NCI-H226 (cell line): ENCODE data around the gene PSD2.
A peak's percentile ranks its signal among the peaks of the same experiment; 100 is the strongest.

Experiments used
- DNase-seq: peaks from one replicate; pipeline ENCODE4 v3.0.0-alpha.2; 2015

Gene PSD2

DNA sequence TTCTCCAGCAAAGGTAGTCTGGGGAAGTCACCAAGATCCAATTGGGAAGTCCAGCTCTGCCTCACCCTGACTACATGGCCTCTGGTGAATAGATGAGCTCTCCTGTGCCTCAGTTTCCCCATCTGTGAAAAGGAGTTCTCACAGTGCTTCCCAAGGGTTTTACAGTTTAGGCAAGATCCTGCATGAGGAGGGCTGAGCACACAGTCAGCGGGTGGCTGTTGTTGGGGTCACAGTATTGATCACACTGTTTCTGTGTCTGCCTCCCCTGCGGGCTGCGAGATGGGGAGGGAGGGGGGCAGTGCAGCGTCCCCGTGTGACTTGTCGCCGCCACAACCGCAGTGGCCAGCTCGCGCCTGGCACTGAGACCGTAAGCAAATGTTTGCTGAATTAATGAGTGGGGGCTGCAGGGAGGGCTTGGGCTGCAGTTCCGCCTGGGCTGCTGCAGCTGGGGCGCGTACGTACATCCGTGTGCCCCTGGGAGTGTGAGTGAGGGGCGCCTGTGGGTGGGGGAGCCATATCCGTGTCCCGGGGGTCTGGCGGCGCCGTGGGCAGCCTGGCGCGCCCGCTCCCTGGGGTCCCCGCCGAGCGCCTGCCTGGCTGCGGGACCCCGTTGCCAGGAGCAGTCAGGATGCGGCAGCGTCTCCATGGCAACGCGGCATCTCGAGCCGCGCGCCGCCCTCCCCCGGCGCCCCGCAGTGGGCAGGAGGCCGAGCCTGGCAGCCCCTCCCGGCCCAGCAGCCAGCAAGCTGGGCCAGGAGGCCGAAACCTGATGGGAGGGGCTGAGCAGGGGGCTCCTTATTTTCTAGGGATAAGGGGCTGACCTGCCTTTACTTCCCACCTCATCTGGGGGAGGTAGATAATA lies 31.4 kb upstream of the PSD2 start:
- no peak for DNase-seq

- no peak for DNase-seq
These were observed 30.7 kb upstream of the PSD2 start for GRCh38 chr5:139764886-139765408.

- DNase-seq = no peak
These were observed 30.0 kb upstream of the PSD2 start for GRCh38 chr5:139765409-139766217.

- no peak for DNase-seq
These were observed 27.6 kb upstream of the PSD2 start for GRCh38 chr5:139767960-139768359.

GRCh38 chr5:139768807-139769465 lies 26.7 kb upstream of the PSD2 start:
- DNase-seq = peak; percentile 34

DNA sequence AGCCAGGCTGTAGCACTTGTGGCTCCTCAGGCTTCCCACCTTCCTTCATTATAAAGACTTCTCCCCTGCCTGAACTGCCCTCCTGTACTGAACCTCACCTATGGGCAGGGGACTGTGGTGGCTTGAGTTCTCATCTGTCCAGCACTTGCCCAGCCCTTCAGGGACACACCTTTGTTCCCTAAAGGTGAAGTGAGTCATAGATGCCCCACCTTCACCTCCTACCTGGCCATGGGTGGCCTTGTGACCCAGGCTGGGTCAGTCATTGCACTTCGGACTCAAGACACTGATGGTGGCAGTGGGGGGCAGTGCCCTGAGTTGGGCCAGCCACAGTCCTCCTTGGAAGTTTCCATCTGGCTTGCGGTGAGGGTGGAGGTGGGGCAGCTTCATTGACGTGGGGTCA lies 26.1 kb upstream of the PSD2 start:
- DNase-seq = no peak

DNA sequence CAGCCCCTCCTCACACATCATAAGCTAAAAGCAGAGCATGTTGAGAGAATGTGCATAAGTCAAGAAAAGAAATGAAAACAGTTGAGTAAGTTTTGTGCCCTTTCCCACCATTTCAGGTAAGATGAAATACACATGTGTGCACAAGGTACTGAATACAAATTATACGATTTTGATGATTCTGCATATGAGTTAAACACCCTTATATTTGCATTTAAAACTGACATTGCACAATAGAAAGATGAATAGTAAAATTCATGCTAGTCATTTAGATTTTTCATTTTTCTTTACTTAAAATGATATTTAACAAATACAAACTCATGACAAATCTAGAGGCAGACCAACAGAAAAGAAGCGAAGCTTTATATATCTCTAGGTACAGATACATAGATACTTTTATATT lies 24.9 kb upstream of the PSD2 start:
- no peak for DNase-seq

- DNase-seq = no peak
These were observed 23.4 kb upstream of the PSD2 start for GRCh38 chr5:139772089-139772791.

- DNase-seq = no peak
These were observed 22.5 kb upstream of the PSD2 start for GRCh38 chr5:139772927-139773690.

DNA sequence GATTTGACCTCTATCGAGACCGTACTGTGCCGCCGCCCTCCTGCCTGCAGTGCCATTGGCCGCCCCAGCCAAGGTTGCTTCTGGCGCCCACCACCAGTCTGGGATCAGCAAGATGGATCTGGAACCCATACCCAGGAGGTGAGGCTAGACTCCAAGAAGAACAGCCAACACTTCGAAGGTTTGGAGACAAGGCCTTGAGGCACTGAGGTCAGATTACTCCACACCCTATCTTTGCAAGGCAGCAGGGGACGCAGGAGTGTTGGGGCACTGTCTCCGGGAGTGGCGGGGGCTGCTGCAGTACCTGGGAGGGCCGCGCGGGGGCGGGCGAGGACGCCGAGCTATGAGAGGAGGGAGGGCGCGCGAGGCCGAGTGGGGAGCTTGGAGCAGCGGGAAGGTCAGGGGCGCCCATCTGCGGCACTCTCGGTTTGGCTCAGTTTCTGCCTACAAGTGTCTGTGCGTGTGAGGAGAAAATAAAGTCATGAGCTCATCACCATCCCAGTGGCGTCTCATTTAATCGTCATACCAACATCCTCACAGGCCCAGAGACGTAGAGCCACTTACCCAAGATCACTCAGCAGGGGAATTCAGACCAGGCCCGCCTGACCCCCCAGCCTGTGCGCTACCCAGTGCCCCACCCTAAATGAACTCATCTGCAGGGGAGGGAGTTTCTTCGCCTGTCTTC lies 20.5 kb upstream of the PSD2 start:
- DNase-seq = peak; percentile 21

- DNase-seq = no peak
These were observed 19.7 kb upstream of the PSD2 start for GRCh38 chr5:139775872-139776271.

- DNase-seq = no peak
These were observed 18.7 kb upstream of the PSD2 start for GRCh38 chr5:139776861-139777260.

DNA sequence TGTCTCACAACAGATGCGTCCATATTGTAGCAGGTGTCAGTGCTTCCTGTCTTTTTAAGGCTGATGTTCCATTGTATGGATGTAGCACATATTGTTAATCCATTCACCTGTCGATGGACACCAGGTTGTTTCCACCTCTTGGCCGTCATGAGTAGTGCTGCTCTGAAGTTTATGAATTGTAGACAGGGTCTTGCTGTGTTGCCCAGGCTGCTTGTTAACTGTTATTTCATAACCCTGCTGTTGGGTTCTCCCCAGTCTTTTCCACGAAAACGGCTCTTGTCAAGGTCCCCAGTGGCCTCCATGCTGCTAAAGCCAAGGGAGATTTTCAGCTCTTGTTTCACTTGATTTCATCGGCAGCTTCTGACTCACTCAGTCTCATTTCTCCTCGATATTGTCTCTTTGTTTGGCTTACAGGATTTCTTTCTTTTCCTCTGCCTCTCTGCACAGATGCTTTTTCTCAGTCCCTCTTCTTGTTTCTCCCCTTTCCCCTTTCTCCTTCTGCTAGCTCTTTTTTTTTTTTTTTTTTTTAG lies 12.1 kb upstream of the PSD2 start:
- DNase-seq = no peak

- DNase-seq = no peak
These were observed 11.1 kb upstream of the PSD2 start for GRCh38 chr5:139784488-139784887.

DNA sequence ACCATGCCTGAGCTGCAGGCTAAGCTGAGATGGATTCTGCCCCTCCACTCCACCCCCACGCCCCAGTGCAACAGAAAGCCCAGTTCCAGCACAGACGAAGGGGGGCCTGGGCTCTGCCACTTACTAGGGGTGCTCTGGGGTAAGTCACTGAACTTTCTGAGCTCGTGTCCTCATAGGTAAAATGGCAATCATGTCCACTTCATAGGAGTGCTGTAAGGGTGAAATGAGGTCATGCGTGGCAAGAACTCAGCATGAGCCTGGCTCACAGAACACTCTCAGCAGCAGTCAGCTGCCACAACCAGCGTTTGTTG lies 8.4 kb upstream of the PSD2 start:
- no peak for DNase-seq

GRCh38 chr5:139787568-139788293 lies 7.9 kb upstream of the PSD2 start:
- DNase-seq = peak; percentile 70

DNA sequence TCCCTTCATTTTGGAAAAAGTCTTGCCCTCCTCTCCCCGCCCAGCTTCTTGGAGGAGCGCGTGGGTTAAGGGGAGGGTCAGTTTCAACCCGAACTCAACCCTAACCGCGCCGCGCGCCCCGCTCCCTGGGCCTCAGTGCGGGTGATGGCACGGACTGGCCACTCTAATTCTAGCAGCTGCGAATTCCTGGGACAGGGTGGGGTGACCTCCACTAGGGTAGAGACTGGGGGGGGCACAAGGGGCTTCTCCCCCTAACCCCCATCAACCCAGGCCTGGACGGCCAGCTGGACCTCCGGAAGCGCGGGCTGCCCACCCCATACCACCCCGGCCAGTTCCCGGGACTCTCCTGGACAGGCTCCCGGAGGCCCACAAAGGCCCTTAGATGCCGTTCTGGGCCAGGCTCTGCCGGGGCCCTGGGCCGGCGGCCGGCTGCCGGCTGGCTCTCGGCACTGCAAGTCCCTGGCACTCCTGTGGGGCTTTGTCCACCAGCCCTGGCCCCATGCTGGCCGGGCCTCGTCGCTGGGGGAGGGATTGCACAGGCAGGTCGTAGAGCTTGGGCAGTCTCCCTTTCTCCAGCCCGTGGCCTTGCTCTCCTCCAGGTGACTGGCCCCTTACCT lies 7.2 kb upstream of the PSD2 start:
- no peak for DNase-seq

- DNase-seq = no peak
These were observed 6.3 kb upstream of the PSD2 start for GRCh38 chr5:139789116-139789844.

GRCh38 chr5:139789845-139790189 lies 5.8 kb upstream of the PSD2 start:
- DNase-seq = no peak
